GM18873 (cell line): ENCODE measurements around the gene AKT3.

ENCODE experiments used
- ATAC-seq: cut with Tn5 transposase; IDR thresholded peaks from one replicate; pipeline ENCODE4 v1.9.1; 2021; ENCODE audit warnings: mild to moderate bottlenecking, moderate library complexity, moderate number of reproducible peaks; ENCODE audit not compliant: unreplicated experiment, low FRiP score

AKT3 gene

GRCh38 chr1:243529512-243529911 lies 320.5 kb downstream of the AKT3 start:
- no peak for ATAC-seq

- ATAC-seq = no peak
Observed at GRCh38 chr1:243528459-243529121, 321.5 kb downstream of the AKT3 start.

- no peak for ATAC-seq
Observed at GRCh38 chr1:243526180-243526579, 323.9 kb downstream of the AKT3 start.

- no peak for ATAC-seq
Observed at GRCh38 chr1:243525085-243525487, 325.0 kb downstream of the AKT3 start.

GRCh38 chr1:243523766-243524165 lies 326.3 kb downstream of the AKT3 start:
- no peak for ATAC-seq

GRCh38 chr1:243520831-243521230 lies 329.2 kb downstream of the AKT3 start:
- no peak for ATAC-seq

- no peak for ATAC-seq
Observed at GRCh38 chr1:243514927-243515326, 335.1 kb downstream of the AKT3 start.

- no peak for ATAC-seq
Observed at GRCh38 chr1:243513726-243514491, 336.1 kb downstream of the AKT3 start.

GRCh38 chr1:243510928-243511327 lies 339.1 kb downstream of the AKT3 start:
- ATAC-seq = no peak

GRCh38 chr1:243508943-243509342 lies 341.1 kb downstream of the AKT3 start:
- no peak for ATAC-seq

GRCh38 chr1:243508303-243508713 lies 341.7 kb downstream of the AKT3 start:
- no peak for ATAC-seq

- ATAC-seq = no peak
Observed at GRCh38 chr1:243507672-243508302, 342.3 kb downstream of the AKT3 start.

- ATAC-seq = no peak
Observed at GRCh38 chr1:243507001-243507671, 342.9 kb downstream of the AKT3 start.

GRCh38 chr1:243505986-243506689 lies 343.9 kb downstream of the AKT3 start:
- ATAC-seq = no peak

GRCh38 chr1:243503155-243503554 lies 346.9 kb downstream of the AKT3 start:
- no peak for ATAC-seq

GRCh38 chr1:243501002-243501401 lies 349.0 kb downstream of the AKT3 start:
- ATAC-seq = no peak

GRCh38 chr1:243500512-243500911 lies 349.5 kb downstream of the AKT3 start:
- ATAC-seq = no peak

GRCh38 chr1:243499711-243500110 lies 350.3 kb downstream of the AKT3 start:
- no peak for ATAC-seq

GRCh38 chr1:243499248-243499647 lies 350.8 kb downstream of the AKT3 start:
- no peak for ATAC-seq

GRCh38 chr1:243497939-243498681 lies 351.9 kb downstream of the AKT3 start:
- ATAC-seq = no peak
